ENCODE measurements around the gene DEFB132.

- TF ChIP-seq RAD21 (IDR thresholded peaks at IDR 0.05; ENCODE audit: low read length) (no peak), RCOR1 (IDR thresholded peaks at IDR 0.05; ENCODE audit: low read length) (no peak)
Observed at GRCh38 chr20:214383-214782, 43.1 kb upstream of the DEFB132 start.
